ENCODE data around the gene MAMDC2. TPM values are rescaled to one million over a fixed set of nuclear protein-coding genes. Genes with fewer than 3 reads are reported as not detected.

MAMDC2 gene
- total RNA-seq, 1 donor from 2014 or later: 76.7 TPM

- DNase-seq (ENCODE audit: low spot score): no peak
- no peaks in the 10 kb centered on the region for H3K9me3 Mint-ChIP-seq (ENCODE audit: low read depth)
- H3K27ac Mint-ChIP-seq (ENCODE audit: unreplicated experiment): no peak overlapping the region
- peaks cover 23% of the 10 kb centered on the region for H3K36me3 Mint-ChIP-seq (ENCODE audit: low read depth)
- peaks cover 16% of the 10 kb centered on the region for H3K4me1 Mint-ChIP-seq (ENCODE audit: low read depth)
- no peaks in the 10 kb centered on the region for H3K27me3 Mint-ChIP-seq (ENCODE audit: low read depth)
- H3K4me3 Mint-ChIP-seq (ENCODE audit: unreplicated experiment): no peak overlapping the region
- TF ChIP-seq CTCF (IDR thresholded peaks at IDR 0.05): no peak
Observed at GRCh38 chr9:70220216-70220615, 176.6 kb downstream of the MAMDC2 start.

- Mint-ChIP-seq H3K4me1 (ENCODE audit: low read depth) (peaks cover 16% of the 10 kb centered on the region), H3K27ac (ENCODE audit: unreplicated experiment) (no peak overlapping the region), H3K27me3 (ENCODE audit: low read depth) (no peaks in the 10 kb centered on the region), H3K9me3 (ENCODE audit: low read depth) (peaks cover 5% of the 10 kb centered on the region), H3K4me3 (ENCODE audit: unreplicated experiment) (no peak overlapping the region), H3K36me3 (ENCODE audit: low read depth) (peaks cover 24% of the 10 kb centered on the region)
- no peak for DNase-seq (ENCODE audit: low spot score)
- no peak for TF ChIP-seq CTCF (IDR thresholded peaks at IDR 0.05)
Observed at GRCh38 chr9:70222354-70222753, 178.7 kb downstream of the MAMDC2 start.

GRCh38 chr9:70228118-70228517 is 184.5 kb downstream of the MAMDC2 start:
- DNase-seq (ENCODE audit: low spot score): no peak
- Mint-ChIP-seq H3K4me1 (ENCODE audit: low read depth) (peaks cover 47% of the 10 kb centered on the region), H3K36me3 (ENCODE audit: low read depth) (peaks cover 13% of the 10 kb centered on the region), H3K4me3 (ENCODE audit: unreplicated experiment) (no peak overlapping the region), H3K27me3 (ENCODE audit: low read depth) (no peaks in the 10 kb centered on the region), H3K27ac (ENCODE audit: unreplicated experiment) (peak overlapping the region; percentile 78), H3K9me3 (ENCODE audit: low read depth) (peaks cover 5% of the 10 kb centered on the region)
- TF ChIP-seq CTCF (IDR thresholded peaks at IDR 0.05): no peak

- Mint-ChIP-seq H3K27ac (ENCODE audit: unreplicated experiment) (peak overlapping the region; percentile 78), H3K4me3 (ENCODE audit: unreplicated experiment) (no peak overlapping the region), H3K27me3 (ENCODE audit: low read depth) (no peaks in the 10 kb centered on the region), H3K9me3 (ENCODE audit: low read depth) (peaks cover 5% of the 10 kb centered on the region), H3K4me1 (ENCODE audit: low read depth) (peaks cover 47% of the 10 kb centered on the region), H3K36me3 (ENCODE audit: low read depth) (peaks cover 14% of the 10 kb centered on the region)
- no peak for TF ChIP-seq CTCF (IDR thresholded peaks at IDR 0.05)
- DNase-seq (ENCODE audit: low spot score): no peak
Observed at GRCh38 chr9:70228611-70229010, 185.0 kb downstream of the MAMDC2 start.

GRCh38 chr9:70229026-70229425 is 185.4 kb downstream of the MAMDC2 start:
- peaks cover 9% of the 10 kb centered on the region for H3K9me3 Mint-ChIP-seq (ENCODE audit: low read depth)

More at GRCh38 chr9:70229026-70229425, 185.4 kb downstream of the MAMDC2 start:
- Mint-ChIP-seq H3K27me3 (ENCODE audit: low read depth) (no peaks in the 10 kb centered on the region), H3K36me3 (ENCODE audit: low read depth) (peaks cover 16% of the 10 kb centered on the region), H3K4me3 (ENCODE audit: unreplicated experiment) (no peak overlapping the region), H3K27ac (ENCODE audit: unreplicated experiment) (peak overlapping the region; percentile 78), H3K4me1 (ENCODE audit: low read depth) (peaks cover 47% of the 10 kb centered on the region)
- TF ChIP-seq CTCF (IDR thresholded peaks at IDR 0.05): no peak
- DNase-seq (ENCODE audit: low spot score): no peak
